Measurements from ENCODE around the gene STAB2. TPM values are rescaled to one million over a fixed set of nuclear protein-coding genes. Genes with fewer than 3 reads are reported as not detected.

Gene STAB2
- polyA plus RNA-seq, 2 donors: 0.02 to 0.09 TPM

DNA sequence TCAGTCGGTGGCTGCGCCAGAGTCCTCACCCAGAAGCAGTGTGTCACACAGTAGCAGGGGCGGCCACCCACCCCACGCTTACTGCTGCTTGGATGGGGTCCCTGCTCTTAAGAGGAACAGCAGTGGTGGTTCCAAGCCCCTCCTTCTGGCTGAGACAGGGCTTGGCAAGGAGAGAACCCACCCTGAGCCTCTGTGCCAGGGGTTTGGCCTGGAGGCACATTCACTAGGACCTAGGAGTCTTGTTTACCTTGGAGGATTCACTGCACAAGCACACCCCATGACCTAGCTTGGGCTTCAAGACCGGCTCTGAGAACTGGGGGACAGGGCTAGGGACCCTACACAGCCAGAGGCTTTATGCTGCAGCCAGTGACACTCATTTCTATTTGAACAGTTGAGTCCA lies 175.4 kb downstream of the STAB2 start:
- no peaks in the 10 kb centered on the region for H3K27me3 ChIP-seq (ENCODE audit: control insufficient read depth in 1 of 2, insufficient read depth in 2 of 2, low read length in 2 of 2)
- H3K9me3 ChIP-seq (ENCODE audit: control insufficient read depth in 2 of 2, insufficient read depth in 1 of 2, low read depth in 1 of 2, low read length in 1 of 2): no peaks in the 10 kb centered on the region
- H3K27ac ChIP-seq (ENCODE audit: low read depth in 2 of 2, low read length in 1 of 2): no peak overlapping the region
- H3K4me1 ChIP-seq (ENCODE audit: control insufficient read depth in 2 of 2, insufficient read depth in 2 of 2, low read length in 1 of 2): peaks cover 0 to 2% of the 10 kb centered on the region in 2 donors
- no peak overlapping the region for H3K4me3 ChIP-seq (ENCODE audit: low read depth in 1 of 2, low read length in 2 of 2)
- peaks cover 0 to 2% of the 10 kb centered on the region in 2 donors for H3K36me3 ChIP-seq (ENCODE audit: control insufficient read depth in 2 of 2, insufficient read depth in 2 of 2, low read length in 1 of 2)
- 73 to 75% methylated on average over 5 of the region's 5 CpGs for WGBS, 2 donors

DNA sequence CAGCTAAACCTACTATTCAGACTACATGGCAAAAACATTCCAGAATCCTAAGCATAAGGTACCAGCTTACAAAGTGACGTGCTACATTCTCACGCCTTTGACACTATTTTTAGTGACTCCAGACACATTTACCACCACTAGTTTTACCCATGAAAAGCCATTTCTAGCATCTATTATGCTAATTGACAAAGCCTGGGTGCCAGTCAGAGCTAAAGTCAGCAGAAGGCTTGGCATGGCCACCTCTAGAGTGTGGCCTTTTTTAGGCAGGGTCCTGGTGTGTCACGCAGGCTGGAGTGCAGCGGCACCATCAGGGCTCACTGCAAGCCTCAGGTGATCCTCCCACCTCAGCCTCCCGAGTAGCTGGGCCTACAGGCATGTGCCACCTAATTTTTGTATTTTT lies 178.2 kb downstream of the STAB2 start:
- H3K4me1 ChIP-seq (ENCODE audit: control insufficient read depth in 2 of 2, insufficient read depth in 2 of 2, low read length in 1 of 2): no peaks in the 10 kb centered on the region

DNA sequence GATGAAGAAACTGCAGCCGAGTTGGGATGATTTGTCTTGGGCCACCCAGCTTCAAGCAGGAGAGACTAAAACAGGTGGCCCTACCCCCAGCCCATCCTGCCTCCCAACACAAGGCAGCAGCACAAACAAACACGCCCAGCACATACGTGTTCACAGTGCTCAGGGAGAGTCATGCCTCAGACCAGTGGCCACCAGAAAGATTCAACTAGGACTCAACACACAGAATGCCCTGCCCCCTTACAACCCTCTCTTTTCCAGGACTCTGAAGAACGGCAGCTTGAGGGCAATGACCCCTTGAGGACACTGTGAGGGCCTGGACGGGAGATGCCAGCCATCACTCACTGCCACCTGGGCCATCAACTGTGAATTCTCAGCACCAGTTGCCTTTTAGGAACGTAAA lies 179.0 kb downstream of the STAB2 start:
- Histone ChIP-seq H3K4me1 (ENCODE audit: control insufficient read depth in 2 of 2, insufficient read depth in 2 of 2, low read length in 1 of 2) (no peaks in the 10 kb centered on the region), H3K27me3 (ENCODE audit: control insufficient read depth in 1 of 2, insufficient read depth in 2 of 2, low read length in 2 of 2) (no peaks in the 10 kb centered on the region), H3K36me3 (ENCODE audit: control insufficient read depth in 2 of 2, insufficient read depth in 2 of 2, low read length in 1 of 2) (peaks cover 0 to 2% of the 10 kb centered on the region in 2 donors), H3K4me3 (ENCODE audit: low read depth in 1 of 2, low read length in 2 of 2) (no peak overlapping the region), H3K9me3 (ENCODE audit: control insufficient read depth in 2 of 2, insufficient read depth in 1 of 2, low read depth in 1 of 2, low read length in 1 of 2) (no peaks in the 10 kb centered on the region), H3K27ac (ENCODE audit: low read depth in 2 of 2, low read length in 1 of 2) (no peak overlapping the region)
- WGBS, 2 donors: 91 to 94% methylated on average over 6 of the region's 6 CpGs

More for the DNA sequence above, 178.2 kb downstream of the STAB2 start:
- Histone ChIP-seq H3K4me3 (ENCODE audit: low read depth in 1 of 2, low read length in 2 of 2) (no peak overlapping the region), H3K9me3 (ENCODE audit: control insufficient read depth in 2 of 2, insufficient read depth in 1 of 2, low read depth in 1 of 2, low read length in 1 of 2) (no peaks in the 10 kb centered on the region), H3K36me3 (ENCODE audit: control insufficient read depth in 2 of 2, insufficient read depth in 2 of 2, low read length in 1 of 2) (peaks cover 0 to 2% of the 10 kb centered on the region in 2 donors), H3K27ac (ENCODE audit: low read depth in 2 of 2, low read length in 1 of 2) (no peak overlapping the region), H3K27me3 (ENCODE audit: control insufficient read depth in 1 of 2, insufficient read depth in 2 of 2, low read length in 2 of 2) (no peaks in the 10 kb centered on the region)
- 96 to 98% methylated on average over 5 of the region's 5 CpGs for WGBS, 2 donors

DNA sequence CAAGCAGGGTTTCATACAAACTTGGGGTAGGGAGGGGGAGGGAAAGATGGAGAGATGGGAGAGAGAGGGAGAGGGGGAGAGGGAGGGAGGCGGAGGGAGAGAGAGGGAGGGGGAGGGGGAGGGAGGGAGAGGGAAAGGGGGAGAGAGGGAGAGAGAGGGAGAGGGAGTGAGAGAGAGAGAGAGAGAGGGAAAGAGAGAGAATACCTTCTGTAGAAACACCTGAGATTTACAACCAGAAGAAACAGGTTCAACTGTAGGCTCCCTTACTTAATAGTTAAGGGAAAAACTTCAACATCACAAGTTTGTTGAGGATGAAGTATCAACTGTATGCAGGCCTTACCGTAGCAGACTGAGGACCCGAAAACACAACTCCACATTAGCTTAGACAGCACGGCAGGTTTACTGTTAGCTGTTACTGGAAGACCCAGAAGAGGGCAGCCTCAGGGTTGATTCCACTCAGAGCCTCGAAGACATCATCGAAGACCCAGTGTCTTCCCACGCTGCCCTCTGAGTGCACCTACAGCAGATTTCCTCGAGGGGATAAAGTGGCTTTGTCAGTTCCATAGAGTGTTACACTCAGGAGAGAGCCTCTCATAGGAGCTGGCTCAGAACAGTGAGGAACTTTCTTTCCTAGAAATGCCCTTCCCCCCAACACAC lies 181.5 kb downstream of the STAB2 start:
- no peaks in the 10 kb centered on the region for H3K9me3 ChIP-seq (ENCODE audit: control insufficient read depth in 2 of 2, insufficient read depth in 1 of 2, low read depth in 1 of 2, low read length in 1 of 2)
- no peaks in the 10 kb centered on the region for H3K27me3 ChIP-seq (ENCODE audit: control insufficient read depth in 1 of 2, insufficient read depth in 2 of 2, low read length in 2 of 2)
- H3K27ac ChIP-seq (ENCODE audit: low read depth in 2 of 2, low read length in 1 of 2): no peak overlapping the region
- no peaks in the 10 kb centered on the region for H3K4me1 ChIP-seq (ENCODE audit: control insufficient read depth in 2 of 2, insufficient read depth in 2 of 2, low read length in 1 of 2)
- H3K36me3 ChIP-seq (ENCODE audit: control insufficient read depth in 2 of 2, insufficient read depth in 2 of 2, low read length in 1 of 2): no peaks in the 10 kb centered on the region
- H3K4me3 ChIP-seq (ENCODE audit: low read depth in 1 of 2, low read length in 2 of 2): no peak overlapping the region
- WGBS, 2 donors: 82 to 94% methylated on average over 7 of the region's 8 CpGs

DNA sequence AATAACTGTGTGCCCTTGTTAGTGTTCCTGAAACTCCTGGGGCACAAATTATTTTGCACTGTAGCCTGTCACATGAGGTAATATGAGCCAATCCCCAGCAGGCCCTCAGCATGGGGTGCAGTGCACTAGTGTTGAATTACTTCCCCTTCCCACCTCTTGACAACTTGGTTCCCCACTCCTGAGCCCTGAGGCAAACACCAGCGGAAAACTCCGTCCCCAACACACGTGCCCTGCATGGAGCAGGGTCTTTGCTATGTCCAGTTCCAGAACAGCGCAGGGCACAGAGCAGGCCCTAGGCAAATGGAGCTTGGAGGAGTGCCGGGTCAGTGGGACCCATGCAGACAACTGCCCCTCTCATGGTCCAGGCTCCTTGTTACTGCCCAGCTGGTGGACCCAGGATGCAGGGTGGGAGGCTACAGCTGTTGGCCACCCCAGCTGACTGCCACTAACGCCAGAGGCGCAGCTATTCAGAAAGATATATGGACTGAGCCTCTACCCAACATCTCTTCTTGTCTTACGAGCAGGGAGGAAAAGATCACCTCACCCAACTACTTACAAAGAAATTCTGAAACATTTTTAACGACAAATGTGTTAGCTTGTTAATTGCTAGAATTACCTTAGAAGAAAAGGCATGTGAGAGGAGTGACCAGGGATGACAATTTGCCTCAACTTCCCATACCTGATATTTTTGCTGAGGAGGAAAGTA lies 182.3 kb downstream of the STAB2 start:
- Histone ChIP-seq H3K4me3 (ENCODE audit: low read depth in 1 of 2, low read length in 2 of 2) (no peak overlapping the region), H3K36me3 (ENCODE audit: control insufficient read depth in 2 of 2, insufficient read depth in 2 of 2, low read length in 1 of 2) (no peaks in the 10 kb centered on the region), H3K27me3 (ENCODE audit: control insufficient read depth in 1 of 2, insufficient read depth in 2 of 2, low read length in 2 of 2) (no peaks in the 10 kb centered on the region), H3K27ac (ENCODE audit: low read depth in 2 of 2, low read length in 1 of 2) (no peak overlapping the region), H3K4me1 (ENCODE audit: control insufficient read depth in 2 of 2, insufficient read depth in 2 of 2, low read length in 1 of 2) (no peaks in the 10 kb centered on the region), H3K9me3 (ENCODE audit: control insufficient read depth in 2 of 2, insufficient read depth in 1 of 2, low read depth in 1 of 2, low read length in 1 of 2) (no peaks in the 10 kb centered on the region)
- WGBS, 2 donors: 92 to 94% methylated on average over 9 of the region's 9 CpGs

DNA sequence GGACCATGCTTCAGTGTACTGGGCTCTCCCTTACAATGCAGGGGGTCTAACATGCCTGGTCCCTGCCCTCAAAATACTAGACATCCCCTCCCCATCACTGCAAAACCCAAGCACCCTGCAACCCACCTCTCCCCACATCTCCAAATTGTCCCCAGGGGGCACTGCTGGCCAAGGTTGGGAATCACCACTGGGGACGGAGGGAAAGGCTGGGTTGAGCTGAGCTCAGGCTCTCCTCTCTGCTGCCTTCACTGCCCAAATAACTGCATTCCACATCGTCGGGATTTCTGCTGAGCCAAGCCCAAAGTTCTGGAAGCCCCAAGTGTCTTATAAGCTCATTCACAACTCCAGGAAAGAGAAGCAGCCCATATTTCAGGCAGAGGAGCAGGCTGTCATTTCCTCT lies 184.4 kb downstream of the STAB2 start:
- H3K27me3 ChIP-seq (ENCODE audit: control insufficient read depth in 1 of 2, insufficient read depth in 2 of 2, low read length in 2 of 2): no peaks in the 10 kb centered on the region
- H3K4me1 ChIP-seq (ENCODE audit: control insufficient read depth in 2 of 2, insufficient read depth in 2 of 2, low read length in 1 of 2): no peaks in the 10 kb centered on the region
- WGBS, 2 donors: 43 to 53% methylated on average over 3 of the region's 3 CpGs
- H3K27ac ChIP-seq (ENCODE audit: low read depth in 2 of 2, low read length in 1 of 2): no peak overlapping the region
- no peaks in the 10 kb centered on the region for H3K9me3 ChIP-seq (ENCODE audit: control insufficient read depth in 2 of 2, insufficient read depth in 1 of 2, low read depth in 1 of 2, low read length in 1 of 2)
- no peak overlapping the region for H3K4me3 ChIP-seq (ENCODE audit: low read depth in 1 of 2, low read length in 2 of 2)
- H3K36me3 ChIP-seq (ENCODE audit: control insufficient read depth in 2 of 2, insufficient read depth in 2 of 2, low read length in 1 of 2): no peaks in the 10 kb centered on the region

DNA sequence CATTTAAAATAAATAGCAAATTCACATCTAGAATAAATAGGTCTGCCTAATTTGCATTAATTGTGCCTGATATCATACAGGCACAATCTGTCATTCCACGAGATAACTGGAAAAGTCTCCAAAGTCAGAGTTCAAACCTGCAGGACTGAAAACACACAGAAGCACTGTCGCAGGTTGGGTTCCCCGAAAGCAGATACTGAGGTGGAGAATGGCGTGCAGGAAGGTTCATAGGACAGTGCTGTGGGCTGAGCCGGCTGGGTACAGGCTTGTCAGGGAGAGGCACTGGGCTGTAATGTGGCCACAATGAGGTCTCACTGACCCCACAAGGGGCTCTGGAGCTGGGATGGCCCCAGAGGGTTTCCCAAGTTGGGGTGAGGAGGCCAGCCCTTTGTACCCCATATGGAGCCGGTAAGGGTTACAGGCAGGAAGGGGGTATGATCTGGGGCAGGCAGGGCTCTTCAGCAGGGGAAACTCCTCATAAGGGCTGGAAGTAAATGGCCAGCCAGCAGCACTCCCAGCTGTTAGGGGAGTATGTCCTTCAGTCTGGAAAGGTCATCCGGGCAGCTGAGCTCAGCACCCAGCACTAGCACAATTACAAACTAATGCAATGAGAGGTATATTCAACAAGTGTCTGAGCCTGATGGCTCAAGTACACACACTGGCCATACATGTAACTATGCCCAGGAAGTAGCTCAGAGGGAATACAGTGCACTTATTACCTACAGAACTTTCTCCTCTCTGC lies 185.5 kb downstream of the STAB2 start:
- H3K27me3 ChIP-seq (ENCODE audit: control insufficient read depth in 1 of 2, insufficient read depth in 2 of 2, low read length in 2 of 2): no peaks in the 10 kb centered on the region
- no peak overlapping the region for H3K27ac ChIP-seq (ENCODE audit: low read depth in 2 of 2, low read length in 1 of 2)
- H3K4me3 ChIP-seq (ENCODE audit: low read depth in 1 of 2, low read length in 2 of 2): no peak overlapping the region
- H3K4me1 ChIP-seq (ENCODE audit: control insufficient read depth in 2 of 2, insufficient read depth in 2 of 2, low read length in 1 of 2): no peaks in the 10 kb centered on the region
- no peaks in the 10 kb centered on the region for H3K9me3 ChIP-seq (ENCODE audit: control insufficient read depth in 2 of 2, insufficient read depth in 1 of 2, low read depth in 1 of 2, low read length in 1 of 2)
- peaks cover 3 to 4% of the 10 kb centered on the region in 2 donors for H3K36me3 ChIP-seq (ENCODE audit: control insufficient read depth in 2 of 2, insufficient read depth in 2 of 2, low read length in 1 of 2)
- WGBS, 2 donors: 79 to 83% methylated on average over 7 of the region's 7 CpGs

DNA sequence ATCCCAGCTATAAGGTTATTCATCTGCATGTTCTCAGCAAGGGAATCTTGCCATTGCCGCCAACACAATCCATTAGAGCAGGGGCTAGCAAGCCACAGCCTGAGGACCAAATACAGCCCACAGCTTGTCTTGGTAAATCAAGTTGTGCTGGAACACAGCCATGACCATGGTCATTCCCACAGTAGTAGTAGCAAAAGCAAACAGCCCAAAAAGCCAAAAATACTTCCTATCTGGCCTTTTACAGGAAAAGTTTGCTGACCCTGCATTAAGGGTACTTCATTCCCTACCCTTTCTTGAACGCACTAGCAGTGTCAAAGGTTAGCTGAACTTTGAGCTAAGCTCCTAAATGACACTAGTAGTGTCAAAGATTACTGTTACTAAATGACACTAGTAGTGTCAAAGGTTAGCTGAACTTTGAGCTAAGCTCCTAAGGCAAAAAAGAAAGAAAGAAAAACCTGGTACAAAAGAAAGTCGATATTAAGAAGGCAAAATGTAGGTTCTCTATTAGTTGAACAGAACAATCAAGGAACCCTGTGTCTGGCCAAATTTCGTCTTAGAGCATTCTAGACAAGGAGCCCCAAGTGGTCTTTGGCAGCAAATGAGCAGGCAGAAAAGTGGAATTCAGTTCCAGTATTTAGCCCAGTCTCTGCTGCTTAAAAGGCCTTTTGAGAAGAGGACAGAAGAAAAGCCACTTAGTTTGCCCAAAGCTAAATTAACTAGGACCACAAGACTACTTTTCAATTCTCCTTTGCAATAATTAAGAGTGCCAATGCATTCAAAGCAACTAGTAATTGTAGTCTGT lies 186.2 kb downstream of the STAB2 start:
- no peaks in the 10 kb centered on the region for H3K4me1 ChIP-seq (ENCODE audit: control insufficient read depth in 2 of 2, insufficient read depth in 2 of 2, low read length in 1 of 2)
- WGBS, 2 donors: 63 to 74% methylated on average over 4 of the region's 4 CpGs
- H3K36me3 ChIP-seq (ENCODE audit: control insufficient read depth in 2 of 2, insufficient read depth in 2 of 2, low read length in 1 of 2): peaks cover 3 to 6% of the 10 kb centered on the region in 2 donors
- no peak overlapping the region for H3K4me3 ChIP-seq (ENCODE audit: low read depth in 1 of 2, low read length in 2 of 2)
- H3K9me3 ChIP-seq (ENCODE audit: control insufficient read depth in 2 of 2, insufficient read depth in 1 of 2, low read depth in 1 of 2, low read length in 1 of 2): no peaks in the 10 kb centered on the region
- no peaks in the 10 kb centered on the region for H3K27me3 ChIP-seq (ENCODE audit: control insufficient read depth in 1 of 2, insufficient read depth in 2 of 2, low read length in 2 of 2)
- H3K27ac ChIP-seq (ENCODE audit: low read depth in 2 of 2, low read length in 1 of 2): no peak overlapping the region

DNA sequence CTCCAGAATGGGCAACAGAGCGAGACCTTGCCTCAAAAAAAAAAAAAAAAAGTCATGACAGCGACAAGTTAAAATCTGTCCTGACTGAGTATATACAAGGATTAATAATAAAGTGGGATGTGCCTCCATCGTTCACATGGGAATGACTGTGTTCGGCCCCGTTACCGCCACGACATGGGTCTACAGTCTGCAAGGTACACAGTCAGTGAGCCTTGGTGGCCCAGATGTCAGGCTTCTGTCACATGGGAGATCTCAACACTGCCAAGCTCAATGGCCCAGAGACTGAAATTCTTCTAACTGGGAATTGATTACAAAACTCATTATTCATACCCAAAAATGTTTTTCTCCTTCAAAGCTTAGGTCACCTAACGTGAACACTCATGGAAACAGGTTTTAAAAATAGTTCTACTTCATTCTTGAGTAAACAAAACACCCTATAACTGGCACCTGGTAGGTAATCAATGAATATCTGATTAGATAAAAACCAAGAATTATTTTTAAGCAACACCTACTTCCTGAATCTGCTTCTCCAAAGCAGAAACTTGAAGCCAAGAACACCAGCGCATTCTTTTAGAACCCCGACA lies 188.0 kb downstream of the STAB2 start:
- peaks cover 3 to 6% of the 10 kb centered on the region in 2 donors for H3K36me3 ChIP-seq (ENCODE audit: control insufficient read depth in 2 of 2, insufficient read depth in 2 of 2, low read length in 1 of 2)
- no peaks in the 10 kb centered on the region for H3K27me3 ChIP-seq (ENCODE audit: control insufficient read depth in 1 of 2, insufficient read depth in 2 of 2, low read length in 2 of 2)
- H3K4me3 ChIP-seq (ENCODE audit: low read depth in 1 of 2, low read length in 2 of 2): no peak overlapping the region
- H3K4me1 ChIP-seq (ENCODE audit: control insufficient read depth in 2 of 2, insufficient read depth in 2 of 2, low read length in 1 of 2): no peaks in the 10 kb centered on the region
- H3K9me3 ChIP-seq (ENCODE audit: control insufficient read depth in 2 of 2, insufficient read depth in 1 of 2, low read depth in 1 of 2, low read length in 1 of 2): no peaks in the 10 kb centered on the region
- 85% methylated on average over 10 of the region's 10 CpGs for WGBS, 2 donors
- H3K27ac ChIP-seq (ENCODE audit: low read depth in 2 of 2, low read length in 1 of 2): no peak overlapping the region

All from esophagus (tissue), 2 donors.